COLO829 (cell line): ENCODE measurements around the gene YIPF5.

Experiments
- DNase-seq: peaks from one replicate; pipeline ENCODE4 v3.0.0; 2012; ENCODE audit warnings: low spot score

YIPF5 gene

GRCh38 chr5:144177548-144177947 lies 7.1 kb upstream of the YIPF5 start:
- no peak for DNase-seq

- DNase-seq = no peak
Measured at GRCh38 chr5:144173766-144174165, 3.3 kb upstream of the YIPF5 start.

GRCh38 chr5:144169904-144170275 lies 569 bp downstream of the YIPF5 start:
- DNase-seq = no peak

GRCh38 chr5:144167998-144168397 lies 2.5 kb downstream of the YIPF5 start:
- DNase-seq = no peak

- DNase-seq = no peak
Measured at GRCh38 chr5:144166696-144167095, 3.8 kb downstream of the YIPF5 start.

GRCh38 chr5:144162686-144163085 lies 7.8 kb downstream of the YIPF5 start:
- no peak for DNase-seq

- no peak for DNase-seq
Measured at GRCh38 chr5:144156767-144157171, 13.7 kb downstream of the YIPF5 start.

- DNase-seq = no peak
Measured at GRCh38 chr5:144151026-144151425, 19.4 kb downstream of the YIPF5 start.

GRCh38 chr5:144144956-144145751 lies 25.3 kb downstream of the YIPF5 start:
- no peak for DNase-seq

- no peak for DNase-seq
Measured at GRCh38 chr5:144143625-144144024, 26.8 kb downstream of the YIPF5 start.

- DNase-seq = no peak
Measured at GRCh38 chr5:144142824-144143162, 27.7 kb downstream of the YIPF5 start.

- peak; percentile 18 for DNase-seq
Measured at GRCh38 chr5:144142139-144142823, 28.2 kb downstream of the YIPF5 start.

- no peak for DNase-seq
Measured at GRCh38 chr5:144141585-144141984, 28.9 kb downstream of the YIPF5 start.

GRCh38 chr5:144139586-144139985 lies 30.9 kb downstream of the YIPF5 start:
- peak; percentile 12 for DNase-seq

GRCh38 chr5:144135113-144135762 lies 35.2 kb downstream of the YIPF5 start:
- no peak for DNase-seq

- DNase-seq = no peak
Measured at GRCh38 chr5:144134194-144134826, 36.1 kb downstream of the YIPF5 start.

GRCh38 chr5:144133050-144133633 lies 37.3 kb downstream of the YIPF5 start:
- DNase-seq = no peak

- no peak for DNase-seq
Measured at GRCh38 chr5:144131261-144131660, 39.2 kb downstream of the YIPF5 start.

GRCh38 chr5:144130306-144130705 lies 40.2 kb downstream of the YIPF5 start:
- no peak for DNase-seq

- DNase-seq = no peak
Measured at GRCh38 chr5:144128844-144129243, 41.6 kb downstream of the YIPF5 start.

- DNase-seq = no peak
Measured at GRCh38 chr5:144126707-144127106, 43.8 kb downstream of the YIPF5 start.

- DNase-seq = no peak
Measured at GRCh38 chr5:144125163-144125726, 45.2 kb downstream of the YIPF5 start.
